Endothelial cell of umbilical vein (primary cell): ENCODE measurements around the gene FBXO44. TPM values are rescaled to one million over a fixed set of nuclear protein-coding genes. Genes with fewer than 3 reads are reported as not detected.

Experiments used
- BruUV-seq: library from RNA; stranded (reverse); fragments of 400-500 nt; replicated peaks from 2 replicates; lab custom pipeline; 2021; lab: Mats Ljungman, UMichigan
- CTCF ChIA-PET: fragments of 300-600, 350-600 bp; sonication (Branson Sonifier 250); formaldehyde crosslinking; loops from one replicate; lab custom pipeline; 2021; ENCODE audit warnings: antibody characterized with exemption, inconsistent platforms; lab: Charles Lee
- POLR2A ChIA-PET: fragments of 300-600, 350-600 bp; sonication (Branson Sonifier 250); formaldehyde crosslinking; loops from one replicate; lab custom pipeline; 2021; ENCODE audit warnings: antibody characterized with exemption, inconsistent platforms; lab: Charles Lee
- DNase-seq: peaks from one replicate; pipeline ENCODE4 v3.0.0-alpha.2; 2011; ENCODE audit warnings: low read depth, low spot score
- FAIRE-seq: peaks from 2 replicates; lab custom pipeline; 2011; peaks lifted over from hg19 to GRCh38; lab: Jason Lieb, UNC
- H2AFZ ChIP-seq: 2 replicates; pipeline ENCODE4 v1.6.0; 2012; ENCODE audit warnings: low read depth, low read length, control low read depth, inconsistent platforms
- H3K27ac ChIP-seq: 2 replicates; pipeline ENCODE4 v1.5.1; 2011; ENCODE audit warnings: low read depth, mild to moderate bottlenecking, control low read depth, low read length, moderate library complexity; ENCODE audit not compliant: insufficient read depth
- H3K27me3 ChIP-seq, 2 experiments: 2 replicates each; pipeline versions ENCODE4 v1.6.0 to v1.6.1; 2011; ENCODE audit warnings: low read length in 2 of 2, mixed read lengths in 1 of 2; ENCODE audit not compliant: control insufficient read depth in 2 of 2, insufficient read depth in 2 of 2
- H3K36me3 ChIP-seq, 2 experiments: 2 replicates in 1 of 2; 3 replicates in 1 of 2; pipeline ENCODE4 v1.5.1; 2011; ENCODE audit warnings: low read length in 2 of 2, mild to moderate bottlenecking in 1 of 2, moderate library complexity in 1 of 2; ENCODE audit not compliant: control insufficient read depth in 2 of 2, insufficient read depth in 2 of 2; ENCODE audit errors: extremely low read depth in 1 of 2
- H3K4me1 ChIP-seq: 3 replicates; pipeline ENCODE4 v1.5.1; 2011; ENCODE audit warnings: mild to moderate bottlenecking, low read length; ENCODE audit not compliant: control insufficient read depth, insufficient read depth; ENCODE audit errors: extremely low read depth
- H3K4me2 ChIP-seq: 2 replicates; pipeline ENCODE4 v1.6.1; 2011; ENCODE audit warnings: low read length, control low read depth, mixed read lengths; ENCODE audit not compliant: insufficient read depth
- H3K4me3 ChIP-seq, 3 experiments: fragments of 200-600 bp in 1 of 3; sonication (generic), shearing (Covaris generic) in 1 of 3; replicated peaks in 1 of 3; 2 replicates each; pipeline ENCODE4 v1.5.1; 2011 to 2016; ENCODE audit warnings: control low read depth in 3 of 3, low read length in 3 of 3, mild to moderate bottlenecking in 2 of 3, inconsistent platforms in 1 of 3, low read depth in 1 of 3, moderate library complexity in 1 of 3; ENCODE audit not compliant: insufficient read depth in 1 of 3
- H3K79me2 ChIP-seq: 2 replicates; pipeline ENCODE4 v1.6.0; 2012; ENCODE audit warnings: low read length, inconsistent platforms; ENCODE audit not compliant: control insufficient read depth, insufficient read depth
- H3K9ac ChIP-seq: replicated peaks from 2 replicates; pipeline ENCODE3; 2011; ENCODE audit warnings: low read length, control low read depth; ENCODE audit not compliant: insufficient read depth; ENCODE audit errors: extremely low read depth
- H3K9me1 ChIP-seq: replicated peaks from 3 replicates; pipeline ENCODE4 v1.6.0; 2011; ENCODE audit warnings: mild to moderate bottlenecking, low read length; ENCODE audit not compliant: control insufficient read depth, insufficient read depth; ENCODE audit errors: extremely low read depth
- H3K9me3 ChIP-seq: replicated peaks from 2 replicates; pipeline ENCODE4 v1.5.1; 2012; ENCODE audit warnings: low read length, inconsistent platforms; ENCODE audit not compliant: control insufficient read depth, insufficient read depth
- H4K20me1 ChIP-seq: replicated peaks from 2 replicates; pipeline ENCODE3; 2011; ENCODE audit warnings: mild to moderate bottlenecking, low read length; ENCODE audit not compliant: control insufficient read depth, insufficient read depth; ENCODE audit errors: extremely low read depth
- EZH2 ChIP-seq: IDR thresholded peaks from 2 replicates; pipeline ENCODE4 v1.6.1; 2012; ENCODE audit warnings: borderline replicate concordance, low read depth, mild to moderate bottlenecking, moderate library complexity, low read length, inconsistent platforms; ENCODE audit not compliant: severe bottlenecking
- FOS ChIP-seq: IDR thresholded peaks from 2 replicates; pipeline ENCODE4 v1.6.1; 2011; ENCODE audit warnings: mild to moderate bottlenecking, low read length, moderate library complexity, borderline replicate concordance; ENCODE audit not compliant: insufficient read depth
- GATA2 ChIP-seq: IDR thresholded peaks from 2 replicates; pipeline ENCODE4 v1.7.0; 2011; ENCODE audit warnings: low read depth, mild to moderate bottlenecking, moderate library complexity, mixed read lengths, low read length; ENCODE audit not compliant: insufficient read length, insufficient read depth
- JUN ChIP-seq: IDR thresholded peaks from 2 replicates; pipeline ENCODE4 v1.6.1; 2011; ENCODE audit warnings: borderline replicate concordance, low read depth; ENCODE audit not compliant: insufficient read length, insufficient read depth
- MYC ChIP-seq: IDR thresholded peaks from one replicate; pipeline ENCODE4 v1.6.1; 2011; ENCODE audit warnings: mild to moderate bottlenecking, low read depth, low read length
- POLR2A ChIP-seq: IDR thresholded peaks from 2 replicates; pipeline ENCODE4 v1.6.1; 2012; ENCODE audit warnings: low read depth, mild to moderate bottlenecking, control low read depth, low read length
- POLR2AphosphoS5 ChIP-seq: IDR thresholded peaks from 2 replicates; pipeline ENCODE4 v1.6.1; 2012; ENCODE audit warnings: low read depth, mild to moderate bottlenecking, control low read depth, low read length, moderate library complexity; ENCODE audit not compliant: insufficient read depth
- dilution Hi-C: fragments of 300-500 bp; cut with MboI; formaldehyde crosslinking; loops from one replicate; pipeline ENCODE4 v1.15.0; 2019; ENCODE audit warnings: low sequenced_read_pairs; ENCODE audit not compliant: extremely low pct_ligation_motif_present
- intact Hi-C: fragments of 100-400 bp; cut with micrococcal nuclease; formaldehyde crosslinking; loops from one replicate; pipeline ENCODE4 v1.10.0; 2022
- polyA plus RNA-seq, 4 experiments: library from polyadenylated mRNA; depleted of rRNA in 3 of 4; stranded (reverse) in 3 of 4; unstranded in 1 of 4; fragments of >200 nt; gene quantifications; 2 replicates each; pipeline versions ENCODE4 v1.2.1 to v1.2.3, GENCODE V29; 2011 to 2012; ENCODE audit warnings: missing spikeins in 1 of 4
- total RNA-seq: library from RNA; stranded (reverse); gene quantifications from 2 replicates; pipeline ENCODE4 v1.2.3, GENCODE V29; 2021
- TF ChIP-seq, protein P1 (sequence below), 2 donors: IDR thresholded peaks; 1 replicate in 1 of 2; 2 replicates in 1 of 2; pipeline ENCODE4 v1.5.1; 2011; ENCODE audit warnings: low read length in 2 of 2, mild to moderate bottlenecking in 2 of 2, moderate library complexity in 2 of 2, control low read depth in 1 of 2, inconsistent platforms in 1 of 2, low read depth in 1 of 2; ENCODE audit not compliant: insufficient read depth in 1 of 2; ENCODE audit errors: extremely low read depth in 1 of 2
- TF ChIP-seq, protein P2 (sequence below): IDR thresholded peaks from 2 replicates; pipeline ENCODE4 v1.6.1; 2011; ENCODE audit not compliant: insufficient read depth, insufficient read length

The FBXO44 gene
- total and polyA plus RNA-seq, 2 donors (not counting 3 experiments of a cell fraction or from before 2014, with no cell fraction given), result 16.8 to 22.5 TPM

GRCh38 chr1:11670747-11671146 is 16.1 kb downstream of the FBXO44 start:
- Histone ChIP-seq H3K79me2 (no peaks in the 10 kb centered on the region), H3K27ac (no peak overlapping the region), H3K27me3 (no peaks in the 10 kb centered on the region), H3K4me3 (no peak overlapping the region), H2AFZ (no peak overlapping the region), H3K4me2 (no peak overlapping the region), H3K4me1 (no peaks in the 10 kb centered on the region), H3K9me3 (no peaks in the 10 kb centered on the region), H3K9ac (no peak overlapping the region), H3K36me3 (peaks cover 0 to 8% of the 10 kb centered on the region in 2 experiments), H4K20me1 (no peaks in the 10 kb centered on the region), H3K9me1 (no peaks in the 10 kb centered on the region)
- intact Hi-C loops (no loop called here), dilution Hi-C loops (no loop called here)
- no peak for DNase-seq
- POLR2A ChIA-PET, result no interaction called here
- BruUV-seq, result no TSS peak
- no peak for FAIRE-seq
- CTCF ChIA-PET, result no interaction called here
- TF ChIP-seq, protein P1, sequence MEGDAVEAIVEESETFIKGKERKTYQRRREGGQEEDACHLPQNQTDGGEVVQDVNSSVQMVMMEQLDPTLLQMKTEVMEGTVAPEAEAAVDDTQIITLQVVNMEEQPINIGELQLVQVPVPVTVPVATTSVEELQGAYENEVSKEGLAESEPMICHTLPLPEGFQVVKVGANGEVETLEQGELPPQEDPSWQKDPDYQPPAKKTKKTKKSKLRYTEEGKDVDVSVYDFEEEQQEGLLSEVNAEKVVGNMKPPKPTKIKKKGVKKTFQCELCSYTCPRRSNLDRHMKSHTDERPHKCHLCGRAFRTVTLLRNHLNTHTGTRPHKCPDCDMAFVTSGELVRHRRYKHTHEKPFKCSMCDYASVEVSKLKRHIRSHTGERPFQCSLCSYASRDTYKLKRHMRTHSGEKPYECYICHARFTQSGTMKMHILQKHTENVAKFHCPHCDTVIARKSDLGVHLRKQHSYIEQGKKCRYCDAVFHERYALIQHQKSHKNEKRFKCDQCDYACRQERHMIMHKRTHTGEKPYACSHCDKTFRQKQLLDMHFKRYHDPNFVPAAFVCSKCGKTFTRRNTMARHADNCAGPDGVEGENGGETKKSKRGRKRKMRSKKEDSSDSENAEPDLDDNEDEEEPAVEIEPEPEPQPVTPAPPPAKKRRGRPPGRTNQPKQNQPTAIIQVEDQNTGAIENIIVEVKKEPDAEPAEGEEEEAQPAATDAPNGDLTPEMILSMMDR (IDR thresholded peaks at IDR 0.05; ENCODE audit: extremely low read depth in 1 of 2, insufficient read depth in 1 of 2, low read depth in 1 of 2, low read length in 2 of 2), result no peak
- TF ChIP-seq EZH2 (no peak), POLR2AphosphoS5 (no peak)
- TF ChIP-seq, protein P2, sequence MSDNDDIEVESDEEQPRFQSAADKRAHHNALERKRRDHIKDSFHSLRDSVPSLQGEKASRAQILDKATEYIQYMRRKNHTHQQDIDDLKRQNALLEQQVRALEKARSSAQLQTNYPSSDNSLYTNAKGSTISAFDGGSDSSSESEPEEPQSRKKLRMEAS, result no peak

DNA sequence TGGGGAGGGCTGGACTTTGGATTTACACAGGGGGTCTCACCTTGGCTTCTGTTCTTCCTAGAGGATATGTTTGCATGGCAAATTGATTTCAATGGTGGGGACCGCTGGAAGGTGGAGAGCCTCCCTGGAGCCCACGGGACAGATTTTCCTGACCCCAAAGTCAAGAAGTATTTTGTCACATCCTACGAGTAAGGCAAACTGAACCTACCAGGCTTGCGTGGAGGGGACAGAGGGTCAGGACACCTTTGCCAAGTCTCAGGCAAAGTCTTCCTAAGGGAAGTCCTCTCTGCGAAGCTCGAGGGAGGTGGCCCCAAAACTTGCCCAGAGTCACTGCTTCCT is 16.5 kb downstream of the FBXO44 start:
- intact Hi-C loops (no loop called here), dilution Hi-C loops (no loop called here)
- H3K9me1 ChIP-seq, result no peaks in the 10 kb centered on the region
- no peak overlapping the region for H3K4me2 ChIP-seq
- no peak overlapping the region for H2AFZ ChIP-seq
- H3K79me2 ChIP-seq, result no peaks in the 10 kb centered on the region
- TF ChIP-seq, protein P2, result no peak
- no peak for TF ChIP-seq MYC
- TF ChIP-seq GATA2, result no peak
- TF ChIP-seq JUN, result no peak
- TF ChIP-seq POLR2AphosphoS5, result no peak
- TF ChIP-seq FOS, result no peak
- no peak for TF ChIP-seq EZH2
- TF ChIP-seq, protein P1 (IDR thresholded peaks at IDR 0.05; ENCODE audit: extremely low read depth in 1 of 2, insufficient read depth in 1 of 2, low read depth in 1 of 2, low read length in 2 of 2), result no peak
- no peak for TF ChIP-seq POLR2A
- POLR2A ChIA-PET, result no interaction called here
- H3K27me3 ChIP-seq, result no peaks in the 10 kb centered on the region
- no peak for FAIRE-seq
- DNase-seq, result no peak
- no peak overlapping the region for H3K9ac ChIP-seq
- no peak overlapping the region for H3K4me3 ChIP-seq
- no peaks in the 10 kb centered on the region for H3K9me3 ChIP-seq
- H3K27ac ChIP-seq, result no peak overlapping the region
- BruUV-seq, result no TSS peak
- H3K36me3 ChIP-seq, result peaks cover 0 to 11% of the 10 kb centered on the region in 2 experiments
- H3K4me1 ChIP-seq, result no peaks in the 10 kb centered on the region
- no peaks in the 10 kb centered on the region for H4K20me1 ChIP-seq
- CTCF ChIA-PET, result no interaction called here
